ENCODE results near the gene PRUNE1.

Gene PRUNE1

DNA sequence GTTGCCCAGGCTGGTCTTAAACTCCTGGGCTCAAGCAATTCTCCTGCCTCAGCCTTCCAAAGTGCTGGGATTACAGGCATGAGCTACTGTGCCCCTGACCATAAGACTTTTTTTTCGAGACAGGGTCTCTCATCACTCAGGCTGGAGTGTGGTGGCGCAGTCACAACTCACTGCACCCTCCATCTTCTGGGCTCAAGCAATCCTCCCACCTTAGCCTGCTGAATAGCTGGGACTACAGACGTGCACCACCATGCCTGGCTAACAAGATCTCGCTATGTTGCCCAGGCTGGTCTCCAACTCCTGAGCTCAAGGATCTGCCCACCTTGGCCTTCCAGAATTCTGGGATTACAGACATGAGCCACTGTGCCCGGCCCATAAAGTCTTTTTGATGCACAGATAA lies 41.2 kb downstream of the PRUNE1 start:
- no peak for DNase-seq (ENCODE audit: low read depth in 2 of 2)

DNA sequence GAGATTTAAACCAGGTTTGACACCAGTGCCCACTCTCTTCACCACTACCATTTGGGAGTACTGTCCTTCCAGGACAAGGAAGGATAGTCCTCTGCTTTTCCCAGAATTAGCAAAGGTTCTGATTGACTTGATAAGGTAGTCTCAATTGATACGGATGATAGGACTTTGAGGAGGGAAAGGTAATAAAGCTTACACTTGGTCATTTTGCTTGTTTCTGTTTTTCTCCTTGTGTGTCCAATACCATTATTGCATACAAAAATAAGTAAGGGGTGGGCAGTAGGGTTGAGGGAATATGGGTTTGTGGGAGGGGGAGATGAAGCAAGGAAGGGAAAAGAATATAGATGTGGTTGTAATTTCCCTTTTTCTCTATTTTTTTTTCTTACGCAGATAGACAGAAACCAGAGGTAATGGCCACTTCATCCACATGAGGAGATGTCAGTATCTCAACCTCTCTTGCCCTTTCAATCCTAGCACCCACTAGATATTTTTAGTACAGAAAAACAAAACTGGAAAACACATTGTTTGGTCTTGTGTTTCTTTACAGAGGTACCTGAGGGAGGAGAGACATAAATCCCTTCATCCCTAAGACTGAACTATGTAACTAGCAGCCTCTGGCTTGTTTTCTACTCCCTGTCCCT lies 41.9 kb downstream of the PRUNE1 start:
- DNase-seq (ENCODE audit: low read depth in 2 of 2): no peak

DNA sequence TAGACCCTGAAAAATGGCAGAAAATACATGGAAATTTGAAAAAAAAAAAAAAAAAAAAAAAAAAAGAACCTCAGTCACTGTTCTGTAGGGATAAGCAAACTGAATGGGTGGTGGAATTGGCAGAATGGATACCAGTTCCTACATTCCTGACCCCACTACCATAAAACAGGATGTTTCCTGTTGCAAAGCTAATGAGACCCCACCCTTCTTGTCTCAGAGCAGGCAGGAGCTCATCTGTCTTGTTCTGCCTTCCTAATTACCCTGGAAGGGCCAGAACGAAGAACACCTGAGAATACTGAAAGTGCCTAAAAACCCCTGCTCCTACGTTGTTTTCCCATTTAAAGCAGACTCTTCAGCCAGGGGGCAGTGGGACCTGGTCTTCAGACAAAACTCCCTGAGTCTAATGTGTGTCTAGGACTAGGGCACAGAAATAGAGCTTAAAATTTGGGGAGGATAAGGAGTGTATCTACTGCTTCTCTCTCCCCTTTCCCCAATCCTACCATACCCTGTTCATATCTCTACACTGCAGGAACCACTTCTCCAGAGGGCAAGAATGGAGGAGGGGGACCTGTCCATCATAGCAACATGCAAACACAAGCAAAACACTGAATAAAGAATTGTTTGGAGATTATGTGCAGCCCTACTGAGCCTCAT lies 43.2 kb downstream of the PRUNE1 start:
- DNase-seq (ENCODE audit: low read depth in 2 of 2): no peak

DNA sequence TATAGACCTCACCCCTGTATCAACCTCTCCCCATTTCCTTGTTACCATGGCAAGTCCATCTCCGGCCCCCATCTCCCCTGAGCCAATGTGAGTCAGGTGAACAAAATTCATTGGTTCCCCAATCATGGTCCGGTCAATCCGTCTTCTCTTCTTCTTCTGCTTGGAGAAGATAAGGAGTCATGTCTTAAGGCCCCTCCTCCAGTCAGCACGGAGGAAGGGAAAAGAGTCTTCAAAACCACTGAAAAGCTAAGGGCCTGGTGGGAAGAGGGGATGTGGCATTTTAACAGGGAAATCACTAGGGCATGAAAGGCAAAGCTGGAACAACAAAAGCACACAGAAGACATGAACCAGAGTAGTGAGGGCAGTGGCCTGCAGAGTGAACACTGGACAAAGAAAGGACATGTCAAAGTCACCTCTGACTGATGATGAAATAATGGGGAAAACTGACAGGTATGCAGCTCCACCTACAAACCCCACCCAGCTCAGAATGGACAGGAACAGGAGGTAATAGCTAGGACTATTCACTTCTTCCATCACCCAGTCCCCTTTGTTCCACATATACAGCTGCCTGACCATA lies 46.8 kb downstream of the PRUNE1 start:
- DNase-seq (ENCODE audit: low read depth in 2 of 2): no peak

DNA sequence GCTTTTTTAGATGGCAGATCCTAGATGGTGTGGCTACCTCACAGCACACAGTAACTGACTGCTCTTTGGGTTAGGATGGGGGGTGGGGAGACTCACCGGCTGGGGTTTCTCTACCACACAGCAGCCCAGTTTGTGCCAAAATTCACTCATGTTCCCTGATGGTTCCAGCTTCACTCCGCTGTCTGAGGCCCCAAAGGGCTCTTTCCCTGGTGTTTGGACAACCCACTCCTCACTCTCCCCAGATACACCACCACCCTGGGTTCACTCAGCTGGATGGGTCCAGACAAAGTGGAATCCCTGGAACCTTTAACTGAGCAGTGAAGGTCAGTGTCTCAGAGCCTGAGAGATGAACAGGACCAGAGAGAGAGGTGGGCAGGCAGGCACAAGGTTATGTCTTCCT lies 47.3 kb downstream of the PRUNE1 start:
- DNase-seq (ENCODE audit: low read depth in 2 of 2): no peak

DNA sequence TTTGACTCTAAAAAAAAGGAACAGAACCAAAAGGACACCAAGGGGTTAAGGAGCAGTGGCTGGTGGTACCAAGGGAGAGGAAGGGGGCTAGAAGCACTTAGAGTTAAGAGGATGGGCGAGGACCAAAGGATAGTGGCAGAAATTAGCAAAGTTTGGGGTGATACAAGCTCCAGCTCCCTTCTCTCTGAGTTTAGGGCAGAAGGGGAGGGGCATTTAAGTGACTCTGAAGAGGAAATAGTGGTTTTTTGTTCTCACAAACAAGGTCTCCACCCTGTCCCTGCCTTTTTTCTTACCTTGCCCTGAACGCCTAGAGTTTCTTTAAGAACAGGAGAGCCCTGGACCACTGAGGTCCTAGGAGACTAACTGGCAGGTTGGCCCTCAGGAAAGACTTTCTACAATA lies 47.9 kb downstream of the PRUNE1 start:
- DNase-seq (ENCODE audit: low read depth in 2 of 2): no peak

DNA sequence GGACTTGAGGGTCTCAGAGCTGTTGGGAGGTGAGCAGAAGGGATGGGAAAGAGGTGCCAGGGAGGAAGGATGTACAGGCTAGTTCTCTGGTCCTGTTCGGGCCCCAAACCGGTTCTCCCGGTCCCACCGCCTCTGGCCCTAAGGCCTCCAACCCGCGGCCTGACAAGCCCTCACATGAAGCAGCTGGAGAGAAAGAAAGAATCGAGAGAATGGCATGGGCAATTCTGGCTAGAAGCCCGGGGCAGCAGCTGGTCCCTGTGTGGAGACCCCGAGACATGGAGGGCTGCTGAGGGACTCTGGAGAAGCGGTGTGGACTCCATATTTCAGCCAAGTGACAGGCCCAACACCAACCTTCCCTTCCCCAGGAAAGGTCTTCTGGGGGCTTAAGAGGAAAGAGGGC lies 50.4 kb downstream of the PRUNE1 start:
- no peak for DNase-seq (ENCODE audit: low read depth in 2 of 2)

DNA sequence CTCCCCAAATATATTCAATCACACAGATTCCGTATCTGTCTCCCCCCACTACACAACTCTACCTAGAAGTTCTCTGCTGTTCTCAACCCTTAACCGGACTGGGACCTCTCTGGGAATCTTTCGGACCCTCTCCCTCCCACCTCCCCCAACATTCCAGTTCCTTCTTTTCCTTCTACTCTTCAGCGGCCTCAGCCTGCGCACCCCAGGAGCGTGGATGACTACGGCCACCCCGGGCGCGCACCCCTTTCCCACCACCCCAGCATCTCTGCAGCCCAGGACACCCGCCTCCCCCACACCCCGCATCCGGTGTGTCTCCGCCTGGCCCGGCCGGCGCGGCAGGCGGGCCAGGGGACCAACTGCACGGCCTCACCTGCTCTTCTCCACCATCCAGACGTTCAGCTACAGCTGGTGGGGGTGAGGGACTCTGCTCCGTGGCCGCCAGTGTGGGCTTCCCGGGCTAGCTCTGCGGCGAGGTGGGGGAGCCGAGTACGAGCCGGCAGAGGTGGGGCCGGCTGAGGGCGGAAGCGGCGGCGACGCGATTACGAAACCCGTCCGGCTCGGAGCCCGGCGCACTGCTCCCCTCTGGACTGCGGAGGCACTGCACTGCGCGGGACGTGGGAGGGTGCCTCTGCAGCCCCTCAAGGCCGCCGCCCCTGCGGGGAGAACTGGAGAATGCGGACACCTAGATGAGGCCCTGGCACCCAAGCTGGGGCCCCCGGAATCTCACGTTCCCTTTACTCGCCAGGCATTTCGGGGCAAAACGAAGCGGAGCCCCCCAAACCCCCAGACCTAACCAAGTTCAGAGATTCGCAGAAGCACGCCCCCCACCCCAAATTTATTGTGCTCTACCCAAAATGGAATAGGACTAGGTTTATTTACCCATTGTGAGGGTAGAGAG lies 51.1 kb downstream of the PRUNE1 start, which contains the start of gene CDC42SE1:
CDC42SE1 (minus strand) TSS at position 514 of the 898 bp plus-strand sequence. CDS start 3,892 bp downstream, outside the sequence.
- peak in 1 of 2 experiments; percentile 34 for DNase-seq (ENCODE audit: low read depth in 2 of 2)

DNA sequence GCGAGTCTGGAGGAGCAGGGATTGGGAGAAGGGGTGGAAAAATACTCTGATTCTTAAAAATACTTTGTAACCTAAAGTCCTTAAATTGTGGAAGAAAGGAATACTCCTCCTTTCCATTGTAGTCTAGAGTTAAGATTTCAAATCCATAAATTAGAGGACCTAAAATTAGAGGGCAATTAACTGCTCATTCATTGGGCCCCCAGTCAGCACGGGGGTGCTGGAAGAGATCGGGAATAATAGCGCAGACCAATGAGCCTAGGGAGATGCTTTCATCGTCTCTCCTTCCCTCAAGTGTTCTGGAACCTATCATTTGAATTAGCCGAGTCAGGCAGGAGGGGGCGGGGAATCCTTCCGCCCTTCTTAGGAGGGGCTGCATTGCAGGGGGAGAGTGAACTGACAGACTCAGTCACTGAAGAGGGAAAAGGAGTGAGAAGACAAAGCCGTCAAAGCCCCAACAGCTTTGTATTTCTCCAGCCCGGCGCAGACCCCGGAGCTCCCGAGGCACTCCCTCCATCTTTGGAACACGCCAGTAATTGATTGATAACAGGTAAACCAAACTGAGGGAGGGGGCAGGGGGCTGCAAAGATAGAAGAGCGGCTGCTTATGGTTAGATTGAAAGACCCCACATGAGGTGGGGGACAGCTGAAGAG lies 51.9 kb downstream of the PRUNE1 start, which contains the start of gene MLLT11:
MLLT11 (plus strand) TSS at position 391 of the 650 bp plus-strand sequence. CDS start 6,828 bp downstream, outside the sequence.
- peak in 1 of 2 experiments; percentile 39 for DNase-seq (ENCODE audit: low read depth in 2 of 2)

DNA sequence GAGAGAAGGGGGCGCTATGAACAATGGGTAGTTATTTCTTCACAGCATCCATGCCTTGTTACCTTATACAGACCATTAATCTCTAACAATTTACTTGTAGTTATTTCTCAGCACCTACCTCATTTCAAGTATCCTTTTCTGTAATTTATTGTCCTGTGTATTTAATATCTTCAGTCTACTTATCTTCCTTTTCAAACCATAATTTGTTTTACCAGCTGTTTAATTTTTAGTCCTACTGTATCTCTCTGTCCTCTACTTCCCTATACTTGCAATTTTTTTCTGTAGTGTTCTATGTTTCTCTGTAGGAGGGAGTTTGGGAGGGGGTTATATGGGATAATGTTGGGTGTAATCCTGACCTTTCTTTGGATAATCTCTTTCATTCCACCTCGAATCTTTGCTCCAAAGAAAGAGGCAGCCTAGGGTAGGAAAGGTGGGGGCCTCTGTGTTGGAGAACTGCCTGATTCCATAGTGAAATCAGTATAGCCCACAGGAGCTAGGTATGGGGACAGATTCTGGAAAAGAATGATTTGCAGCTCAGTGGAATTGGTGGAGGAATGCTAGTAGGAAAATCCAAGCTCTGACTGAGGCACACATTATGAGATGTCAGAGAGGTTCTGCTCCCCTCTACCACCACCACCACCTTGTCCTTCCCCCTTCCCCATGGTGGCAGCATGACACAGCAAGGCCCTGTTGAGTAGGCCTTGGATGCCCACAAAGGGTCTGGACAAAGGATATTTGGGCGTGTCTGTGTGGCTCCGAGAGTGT lies 52.6 kb downstream of the PRUNE1 start:
- no peak for DNase-seq (ENCODE audit: low read depth in 2 of 2)

DNA sequence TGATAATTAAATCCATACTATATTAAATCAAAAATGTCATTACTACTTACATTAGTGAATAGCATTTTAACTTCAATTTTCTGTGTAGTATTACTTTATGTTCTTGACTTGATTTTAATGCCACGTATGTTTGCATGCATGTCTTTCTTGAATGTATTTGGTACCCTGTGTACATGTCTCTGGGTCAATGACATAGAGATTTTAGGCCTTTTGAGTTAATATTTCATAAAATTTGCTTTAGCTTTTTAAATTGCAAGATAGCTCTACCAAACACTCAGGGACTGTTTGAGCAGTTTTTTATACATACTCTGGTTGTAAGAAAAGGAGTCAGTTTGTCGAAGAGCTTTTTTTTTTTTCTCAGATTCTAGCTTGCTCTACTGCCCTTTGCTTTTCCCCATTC lies 53.5 kb downstream of the PRUNE1 start:
- DNase-seq (ENCODE audit: low read depth in 2 of 2): no peak

DNA sequence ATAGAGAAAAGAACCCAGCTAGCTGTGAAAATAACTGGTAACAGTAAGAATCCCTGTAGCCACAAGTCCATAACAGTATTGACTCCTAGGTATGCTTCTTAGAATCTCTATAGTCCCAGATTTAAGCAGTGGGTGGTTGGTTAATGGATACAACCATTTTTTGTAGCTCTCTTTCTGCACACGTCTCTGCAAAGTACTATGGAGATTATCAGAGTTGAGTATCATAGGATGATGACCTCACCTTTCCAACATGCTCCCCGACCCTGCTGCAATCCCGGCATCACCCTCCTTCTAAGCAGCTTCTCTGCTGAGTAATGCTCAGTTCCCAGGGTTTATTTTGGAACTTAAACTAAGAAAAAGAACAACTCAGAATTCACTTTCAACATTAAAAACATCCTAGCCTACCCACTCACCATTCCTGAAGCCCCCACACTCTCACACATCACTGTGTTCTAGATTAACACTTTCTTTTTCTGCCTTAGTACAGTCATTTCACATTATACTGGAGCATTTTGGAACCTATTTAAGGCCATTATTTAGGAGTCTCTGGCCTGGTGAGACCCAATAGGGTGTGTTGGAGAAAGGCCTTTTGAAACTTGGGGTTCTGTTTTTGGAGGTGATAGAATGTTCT lies 54.6 kb downstream of the PRUNE1 start:
- DNase-seq (ENCODE audit: low read depth in 2 of 2): peak; percentile 44 to 50

DNA sequence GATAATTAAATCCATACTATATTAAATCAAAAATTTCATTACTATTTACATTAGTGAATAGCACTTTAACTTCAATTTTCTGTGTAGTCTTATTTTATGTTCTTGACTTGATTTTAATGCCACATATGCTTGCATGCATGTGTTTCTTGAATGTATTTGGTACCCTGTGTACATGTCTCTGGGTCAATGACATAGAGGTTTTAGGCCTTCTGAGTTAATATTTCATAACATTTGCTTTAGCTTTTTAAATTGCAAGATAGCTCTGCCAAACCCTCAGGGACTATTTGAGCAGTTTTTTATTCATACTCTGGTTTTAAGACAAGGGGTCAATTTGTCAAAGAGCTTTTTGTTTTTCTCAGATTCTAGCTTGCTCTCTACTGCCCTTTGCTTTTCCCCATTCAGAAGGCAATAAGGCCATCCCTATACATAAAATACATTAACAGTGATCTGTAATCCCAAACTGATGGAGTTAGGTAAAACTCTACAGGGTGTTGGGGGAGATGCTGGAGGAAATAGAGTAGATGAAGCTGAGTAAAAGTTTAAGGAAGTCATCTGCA lies 56.9 kb downstream of the PRUNE1 start:
- DNase-seq (ENCODE audit: low read depth in 2 of 2): no peak

DNA sequence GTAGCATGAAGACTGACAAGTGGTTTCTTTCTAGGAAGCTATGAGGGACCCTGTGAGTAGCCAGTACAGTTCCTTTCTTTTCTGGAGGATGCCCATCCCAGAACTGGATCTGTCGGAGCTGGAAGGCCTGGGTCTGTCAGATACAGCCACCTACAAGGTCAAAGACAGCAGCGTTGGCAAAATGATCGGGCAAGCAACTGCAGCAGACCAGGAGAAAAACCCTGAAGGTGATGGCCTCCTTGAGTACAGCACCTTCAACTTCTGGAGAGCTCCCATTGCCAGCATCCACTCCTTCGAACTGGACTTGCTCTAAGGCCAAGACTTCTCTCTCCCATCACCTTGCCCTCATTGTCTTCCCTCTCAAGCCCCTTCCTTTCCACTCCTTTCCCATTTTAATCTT lies 58.9 kb downstream of the PRUNE1 start:
- no peak for DNase-seq (ENCODE audit: low read depth in 2 of 2)

DNA sequence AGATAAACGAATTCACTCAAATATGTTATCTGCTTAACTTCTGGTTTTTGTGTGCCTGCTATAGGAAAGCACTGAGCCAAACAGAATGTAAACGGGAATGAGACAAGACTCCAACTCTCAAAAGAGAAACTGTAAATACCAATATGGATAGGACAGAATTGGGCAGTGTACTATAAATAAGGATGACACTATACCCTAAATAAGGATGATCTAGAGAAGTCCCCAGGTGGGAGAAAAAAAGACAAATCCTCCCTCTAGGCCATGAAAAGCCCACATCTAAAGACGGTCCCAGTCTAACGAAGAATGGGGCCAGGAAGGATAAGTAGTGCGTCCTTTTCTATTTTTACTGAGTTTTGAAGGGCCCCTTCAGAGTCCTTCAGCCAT lies 60.8 kb downstream of the PRUNE1 start:
- no peak for DNase-seq (ENCODE audit: low read depth in 2 of 2)

DNA sequence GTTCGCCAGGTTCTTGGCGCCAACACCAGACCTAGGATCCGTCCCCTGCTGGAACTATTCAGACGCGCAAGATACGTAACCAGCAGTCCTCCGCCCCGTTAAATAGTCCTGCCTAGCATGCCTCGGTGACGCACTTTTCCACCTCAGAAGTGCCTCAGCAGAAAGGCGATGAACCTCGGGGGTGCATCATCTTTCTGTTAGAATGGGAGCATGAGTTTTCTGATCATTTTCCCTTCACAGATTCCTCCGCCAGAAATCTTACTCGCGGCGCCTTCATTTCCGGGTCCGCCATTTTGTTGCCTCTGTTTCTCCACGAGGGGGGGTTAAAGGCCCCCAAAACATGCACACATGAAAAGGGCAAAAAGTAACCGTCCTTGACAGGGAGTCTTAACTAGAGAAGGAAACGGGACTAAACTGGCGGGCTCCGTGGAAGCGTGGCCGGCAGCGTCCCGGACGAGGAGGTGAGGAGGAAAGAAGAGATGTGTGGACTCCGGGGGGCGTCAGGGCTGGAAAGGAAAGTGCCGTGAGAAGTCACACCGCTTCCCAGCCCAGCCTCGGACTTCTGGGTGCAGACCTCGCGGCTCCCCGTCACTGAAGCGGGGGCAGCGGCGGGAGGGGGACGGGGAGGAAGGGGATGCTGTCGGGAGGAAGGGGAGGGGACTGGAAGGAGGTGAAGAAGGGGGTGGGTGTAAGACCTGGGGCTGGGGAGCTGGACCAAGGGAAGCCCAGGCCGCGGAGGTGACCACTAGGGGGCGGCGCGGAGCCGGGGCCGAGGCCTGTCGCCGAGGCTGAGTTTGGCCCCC lies 62.4 kb downstream of the PRUNE1 start, which contains the start of gene GABPB2:
GABPB2 (plus strand) TSS at position 288 of the 803 bp plus-strand sequence. CDS start 17,429 bp downstream, outside the sequence.
- DNase-seq (ENCODE audit: low read depth in 2 of 2): peak; percentile 90 to 93

DNA sequence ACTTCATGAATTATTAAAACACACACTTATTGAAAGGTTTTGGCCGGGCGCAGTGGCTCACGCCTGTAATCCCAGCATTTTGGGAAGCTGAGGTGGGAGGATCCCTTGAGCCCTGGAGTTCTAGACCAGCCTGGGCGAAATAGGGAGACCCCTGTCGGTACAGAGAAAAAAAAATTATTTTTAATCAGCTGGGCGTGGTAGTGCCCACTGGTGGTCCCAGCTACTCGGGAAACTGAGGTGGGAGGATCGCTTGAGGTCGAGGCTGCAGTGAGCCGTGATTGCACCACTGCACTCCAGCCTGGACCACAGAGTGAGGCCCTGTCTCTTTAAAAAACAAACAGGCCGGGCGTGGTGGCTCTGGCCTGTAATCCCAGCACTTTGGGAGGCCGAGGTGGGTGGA lies 64.0 kb downstream of the PRUNE1 start:
- no peak for DNase-seq (ENCODE audit: low read depth in 2 of 2)
